Measurements from ENCODE around the gene ARFRP1.
A peak's percentile ranks its signal among the peaks of the same experiment; 100 is the strongest.
"Not testable (repeated sequence)": the region's sequence is repeated elsewhere in the genome, so short reads cannot be mapped to it uniquely, and the experiment has no call there.

The ARFRP1 gene

GRCh38 chr20:63732118-63733095 lies 24.6 kb upstream of the ARFRP1 start:
- DNase-seq, result no peak

- no peak for DNase-seq
Observed at GRCh38 chr20:63731410-63731809, 23.6 kb upstream of the ARFRP1 start.

DNA sequence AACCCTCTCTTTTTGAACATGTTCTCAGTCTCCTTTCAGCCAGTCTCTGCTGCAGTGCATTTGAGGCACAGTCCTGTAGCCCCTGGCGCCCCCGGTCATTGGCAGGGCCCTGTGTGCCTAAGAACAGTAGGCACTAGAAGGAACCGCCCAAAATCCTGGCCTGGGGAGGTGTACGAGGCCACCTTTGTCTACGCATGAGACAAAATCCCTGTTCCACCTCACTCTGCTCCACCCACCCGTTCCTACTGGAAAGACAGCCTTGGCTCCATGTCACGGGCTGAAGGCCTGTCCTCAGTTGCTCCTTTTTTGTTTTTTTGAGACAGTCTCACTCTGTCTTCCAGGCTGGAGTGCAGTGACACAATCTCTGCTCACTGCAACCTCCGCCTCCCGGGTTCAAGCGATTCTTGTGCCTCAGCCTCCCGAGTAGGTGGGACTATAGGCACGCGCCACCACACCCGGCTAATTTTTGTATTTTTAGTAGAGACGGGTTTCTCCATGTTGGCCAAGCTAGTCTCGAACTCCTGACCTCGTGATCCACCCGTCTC lies 22.5 kb upstream of the ARFRP1 start:
- not testable (repeated sequence) for DNase-seq

DNA sequence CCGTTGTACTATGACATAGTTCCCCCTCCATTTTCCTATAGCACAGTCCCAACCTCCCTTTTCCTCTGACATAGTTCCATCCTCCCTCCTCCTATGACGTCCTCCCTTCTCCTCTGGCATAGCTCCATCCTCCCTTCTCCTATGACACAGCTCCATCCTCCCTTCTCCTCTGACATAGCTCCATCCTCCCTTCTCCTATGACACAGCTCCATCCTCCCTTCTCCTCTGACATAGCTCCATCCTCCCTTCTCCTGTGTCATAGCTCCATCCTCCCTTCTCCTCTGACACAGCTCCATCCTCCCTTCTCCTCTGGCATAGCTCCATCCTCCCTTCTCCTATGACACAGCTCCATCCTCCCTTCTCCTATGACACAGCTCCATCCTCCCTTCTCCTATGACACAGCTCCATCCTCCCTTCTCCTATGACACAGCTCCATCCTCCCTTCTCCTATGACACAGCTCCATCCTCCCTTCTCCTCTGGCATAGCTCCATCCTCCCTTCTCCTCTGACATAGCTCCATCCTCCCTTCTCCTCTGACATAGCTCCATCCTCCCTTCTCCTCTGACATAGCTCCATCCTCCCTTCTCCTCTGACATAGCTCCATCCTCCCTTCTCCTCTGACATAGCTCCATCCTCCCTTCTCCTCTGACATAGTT lies 15.3 kb upstream of the ARFRP1 start:
- DNase-seq, result peak; percentile 28

GRCh38 chr20:63718996-63719395 lies 11.2 kb upstream of the ARFRP1 start:
- no peak for DNase-seq

DNA sequence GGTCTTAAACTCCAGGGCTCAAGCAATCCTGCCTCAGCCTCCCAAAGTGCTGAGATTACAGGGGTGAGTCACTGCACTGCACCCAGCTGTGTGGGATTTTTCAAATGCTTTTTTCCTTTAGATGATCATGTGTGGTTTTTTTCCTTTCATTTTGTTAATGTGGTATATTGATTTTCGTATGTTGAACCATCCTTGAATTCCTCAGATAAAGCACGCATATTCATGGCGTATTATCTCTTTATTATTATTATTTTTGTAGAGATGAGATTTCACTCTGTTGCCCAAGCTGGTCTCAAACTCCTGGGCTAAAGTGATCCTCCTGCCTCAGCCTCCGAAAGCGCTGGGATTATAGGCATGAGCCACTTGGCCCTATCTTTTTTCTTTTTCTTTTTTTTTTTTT lies 7.1 kb upstream of the ARFRP1 start:
- DNase-seq, result no peak

GRCh38 chr20:63712191-63712590 lies 4.4 kb upstream of the ARFRP1 start:
- DNase-seq, result no peak

GRCh38 chr20:63711085-63711645 lies 3.4 kb upstream of the ARFRP1 start:
- no peak for DNase-seq

GRCh38 chr20:63709149-63709527 lies 1.4 kb upstream of the ARFRP1 start:
- DNase-seq, result no peak

DNA sequence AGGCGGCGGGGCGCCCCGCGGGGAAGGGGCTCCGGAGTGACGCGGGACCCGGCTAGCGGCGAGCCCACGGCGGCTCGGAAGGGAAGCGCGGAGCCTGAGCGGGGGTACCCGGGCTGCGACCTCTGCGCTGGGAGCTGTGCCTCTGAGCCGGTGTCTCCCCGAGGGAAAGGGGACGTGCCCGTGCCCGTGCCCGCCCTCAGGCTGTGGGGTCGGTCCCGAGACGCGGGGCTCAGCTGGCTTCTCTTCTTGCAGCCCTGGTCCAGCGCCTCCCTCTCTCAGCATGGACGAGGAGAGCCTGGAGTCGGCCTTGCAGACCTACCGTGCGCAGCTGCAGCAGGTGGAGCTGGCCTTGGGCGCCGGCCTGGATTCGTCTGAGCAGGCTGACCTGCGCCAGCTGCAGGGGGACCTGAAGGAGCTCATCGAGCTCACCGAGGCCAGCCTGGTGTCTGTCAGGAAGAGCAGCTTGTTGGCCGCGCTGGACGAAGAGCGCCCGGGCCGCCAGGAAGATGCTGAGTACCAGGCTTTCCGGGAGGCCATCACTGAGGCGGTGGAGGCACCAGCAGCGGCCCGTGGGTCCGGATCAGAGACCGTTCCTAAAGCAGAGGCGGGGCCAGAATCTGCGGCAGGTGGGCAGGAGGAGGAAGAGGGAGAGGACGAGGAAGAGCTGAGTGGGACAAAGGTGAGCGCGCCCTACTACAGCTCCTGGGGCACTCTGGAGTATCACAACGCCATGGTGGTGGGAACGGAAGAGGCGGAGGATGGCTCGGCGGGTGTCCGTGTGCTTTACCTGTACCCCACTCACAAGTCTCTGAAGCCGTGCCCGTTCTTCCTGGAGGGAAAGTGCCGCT lies 749 bp upstream of the ARFRP1 start:
- no peak for DNase-seq

DNA sequence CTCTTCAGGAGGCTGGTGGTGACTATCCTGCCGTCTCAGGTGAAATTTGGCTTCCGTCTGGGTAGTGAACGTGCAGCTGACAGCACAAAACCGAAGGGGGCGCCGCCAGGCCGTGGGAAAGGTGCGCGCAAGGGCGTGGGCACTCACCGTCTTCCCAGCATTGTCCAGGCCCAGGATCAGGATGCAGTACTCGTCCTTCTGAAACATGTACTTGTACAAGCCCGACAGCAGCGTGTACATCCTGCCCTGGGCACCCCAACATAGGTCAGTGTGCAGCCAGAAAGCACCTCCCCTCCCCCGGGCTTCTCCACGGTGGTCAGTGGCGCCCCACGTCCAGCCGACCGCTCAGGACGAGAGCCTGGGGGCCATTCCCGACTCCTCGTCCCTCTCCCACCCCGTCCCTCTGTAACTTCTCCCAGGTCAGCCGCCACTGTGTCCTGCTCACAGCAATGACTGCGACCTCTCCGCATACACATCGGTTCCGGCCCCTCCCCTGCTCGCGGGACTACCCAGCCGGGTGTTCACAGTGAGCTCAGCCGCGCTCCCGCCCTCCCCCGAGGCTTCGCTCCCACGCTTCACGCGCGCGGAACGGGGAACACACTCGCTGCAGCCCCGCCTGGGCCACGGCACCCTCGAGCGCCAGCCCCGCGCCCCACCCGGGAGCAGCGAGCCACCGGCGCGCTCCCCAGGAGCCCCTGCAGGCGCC lies 771 bp downstream of the ARFRP1 start:
- no peak for DNase-seq

GRCh38 chr20:63706027-63706695 lies 1.6 kb downstream of the ARFRP1 start:
- DNase-seq, result no peak

DNA sequence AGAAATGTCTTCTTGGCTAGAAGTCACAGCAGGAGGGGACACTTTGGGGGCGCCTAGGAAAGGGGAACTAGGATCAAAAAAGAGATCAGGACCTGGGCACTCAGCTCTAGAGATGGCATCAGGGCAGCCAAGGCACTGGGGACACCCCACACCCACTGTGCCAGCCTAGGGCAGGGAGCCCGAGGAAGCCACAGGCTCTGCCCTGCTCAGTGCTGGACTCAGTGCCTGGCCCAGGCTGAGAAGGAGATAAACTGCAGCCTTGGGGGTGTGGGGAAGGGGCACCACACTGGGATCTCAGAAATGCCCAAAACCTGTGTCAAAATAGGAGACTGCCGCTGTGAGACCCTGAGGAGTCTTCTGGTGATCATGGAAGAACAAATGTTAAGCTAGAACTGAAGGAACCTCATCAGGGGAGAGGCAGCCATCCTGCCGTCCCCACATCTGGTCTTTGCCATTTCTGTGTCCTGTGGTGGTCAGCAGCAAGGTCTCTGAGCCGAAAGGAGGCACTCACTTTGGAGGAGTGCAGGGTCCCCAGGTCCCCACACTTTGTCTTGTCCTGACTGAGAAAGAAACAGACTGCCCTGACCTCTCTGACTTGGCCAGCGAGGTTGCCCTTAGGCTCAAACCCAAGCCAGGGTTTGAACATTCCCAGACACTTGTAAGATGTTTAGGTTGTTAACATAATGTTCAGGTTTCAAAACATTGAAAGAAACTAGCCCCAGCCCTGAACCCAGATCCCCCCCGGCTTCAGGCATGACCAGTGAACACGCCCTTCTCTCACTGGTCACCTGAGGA lies 2.3 kb downstream of the ARFRP1 start:
- no peak for DNase-seq

- DNase-seq, result no peak
Observed at GRCh38 chr20:63704749-63705117, 3.0 kb downstream of the ARFRP1 start.

GRCh38 chr20:63703976-63704748 lies 3.6 kb downstream of the ARFRP1 start:
- DNase-seq, result no peak

GRCh38 chr20:63703471-63703975 lies 4.3 kb downstream of the ARFRP1 start:
- DNase-seq, result no peak

DNA sequence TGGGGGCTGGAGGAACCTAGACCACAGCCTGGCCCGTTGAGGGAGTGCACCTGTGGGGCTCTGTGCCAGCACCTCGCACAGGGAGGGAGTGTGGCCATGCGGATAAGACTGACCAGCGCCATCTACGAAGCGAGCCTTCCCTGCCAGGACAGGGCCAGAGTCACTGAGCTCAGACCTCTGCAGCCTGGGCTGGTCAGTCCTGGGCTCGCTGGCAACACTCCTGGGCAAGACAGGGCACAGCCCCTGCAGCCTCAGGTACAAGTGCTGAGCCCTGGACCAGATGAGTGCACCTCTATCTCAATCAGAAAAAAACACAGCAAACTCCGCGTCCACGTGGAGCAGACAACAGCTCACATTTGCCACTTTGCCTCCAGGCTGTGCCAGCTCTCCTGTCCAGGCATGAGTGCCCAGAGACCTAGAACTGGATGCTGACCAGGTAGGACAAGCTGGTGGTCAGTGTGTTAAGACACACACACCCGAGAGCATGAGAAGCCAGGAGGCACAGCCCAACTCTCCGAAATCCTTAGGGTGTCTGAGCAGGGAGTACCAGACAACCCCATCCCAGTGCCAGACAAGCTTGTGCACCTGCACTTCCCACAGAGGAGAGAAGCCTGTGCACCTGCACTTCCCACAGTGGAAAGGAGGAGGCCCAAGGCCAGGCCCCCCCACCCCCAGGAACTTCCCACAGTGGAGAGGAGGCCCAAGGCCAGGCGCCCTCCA lies 4.9 kb downstream of the ARFRP1 start:
- DNase-seq, result no peak

DNA sequence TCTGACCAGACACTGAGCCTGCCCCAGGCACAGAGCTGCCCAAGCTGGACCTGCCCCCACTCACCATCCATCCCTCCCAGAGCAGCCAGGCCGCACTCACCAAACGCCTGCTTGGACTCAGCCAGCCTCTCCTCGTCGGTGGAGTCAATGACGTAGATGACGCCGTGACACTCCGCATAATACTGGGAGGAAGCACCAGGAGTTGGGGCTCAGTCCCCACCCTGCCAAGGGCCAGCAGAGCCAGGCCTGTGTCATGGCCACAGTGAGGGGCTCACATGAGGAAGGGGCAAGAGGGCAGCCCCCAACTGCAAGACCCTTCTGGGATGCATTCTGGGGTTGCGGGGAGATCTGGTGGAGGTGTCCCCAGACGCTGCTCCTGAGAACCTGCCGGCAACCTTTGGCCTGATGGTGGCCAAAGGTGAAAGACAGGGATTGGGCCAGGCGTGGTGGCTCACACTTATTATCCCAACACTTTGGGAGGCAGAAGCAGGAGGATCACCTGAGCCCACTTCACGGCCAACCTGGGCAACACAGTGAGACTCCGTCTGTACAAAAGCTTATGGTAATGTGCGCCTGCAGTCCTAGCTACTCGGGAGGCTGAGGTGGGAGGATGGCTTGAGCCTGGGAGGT lies 5.6 kb downstream of the ARFRP1 start:
- DNase-seq, result no peak
